Psoas muscle (tissue), 8 donors: ENCODE data around the gene PPP1R37. TPM values are rescaled to one million over a fixed set of nuclear protein-coding genes. Genes with fewer than 3 reads are reported as not detected.

Experiments used
- ATAC-seq, 4 donors: fragments of 200-7000 bp; cut with Tn5 transposase; one replicate each; pipeline ENCODE4 v1.9.1; 2020; ENCODE audit warnings: moderate library complexity in 3 of 4, mild to moderate bottlenecking in 2 of 4
- DNase-seq, 2 donors: peaks; one replicate each; pipeline ENCODE4 v3.0.0-alpha.2; 2020
- H3K27ac ChIP-seq: fragments of 200-600 bp; one replicate; pipeline ENCODE4 v1.8.0; 2022
- H3K27me3 ChIP-seq, 3 donors: fragments of 200-600 bp in 1 of 3; one replicate each; pipeline versions ENCODE4 v1.6.1 to v1.8.0; 2013 to 2022; ENCODE audit warnings: low read length in 2 of 3, mild to moderate bottlenecking in 2 of 3, moderate library complexity in 1 of 3; ENCODE audit not compliant: insufficient read depth in 3 of 3
- H3K36me3 ChIP-seq, 2 donors: fragments of 200-600 bp in 1 of 2; one replicate each; pipeline versions ENCODE4 v1.6.1 to v1.8.0; 2013 to 2022; ENCODE audit warnings: low read depth in 1 of 2, mild to moderate bottlenecking in 1 of 2, moderate library complexity in 1 of 2; ENCODE audit not compliant: insufficient read depth in 1 of 2
- H3K4me1 ChIP-seq: fragments of 200-600 bp; one replicate; pipeline ENCODE4 v1.8.0; 2022
- H3K4me3 ChIP-seq: fragments of 200-600 bp; one replicate; pipeline ENCODE4 v1.8.0; 2022; ENCODE audit warnings: mild to moderate bottlenecking
- H3K9me3 ChIP-seq: fragments of 200-600 bp; one replicate; pipeline ENCODE4 v1.8.0; 2022
- CTCF ChIP-seq: fragments of 200-600 bp; IDR thresholded peaks from one replicate; pipeline ENCODE4 v1.8.0; 2022; ENCODE audit warnings: antibody characterized with exemption
- WGBS, 3 donors: extraction: QIAGEN DNeasy Blood & Tissue Kit; methylation state at CpG; one replicate each; pipeline versions ENCODE4 v1.1.6 to v1.1.7; 2013; 5-methylcytosine and 5-hydroxymethylcytosine counted together
- intact Hi-C, 2 donors: fragments of 100-400 bp; cut with DNase I; formaldehyde crosslinking; loops; one replicate each; pipeline versions ENCODE4 v1.11.0 to v1.14.2; 2022
- polyA plus RNA-seq, 3 donors: library from polyadenylated mRNA; stranded (reverse); fragments of 200-250 nt; gene quantifications; one replicate each; pipeline ENCODE4 v1.2.3, GENCODE V29; 2013
- total RNA-seq, 4 donors: library from RNA; stranded (reverse); fragmentation: NEBNext Ultra II Directional in 2 of 4; extraction: Animal tissue kit (Norgen Biotek cat#: 25700) in 2 of 4; gene quantifications; one replicate each; pipeline versions ENCODE4 v1.2.1 to v1.2.4, GENCODE V29; 2021 to 2023
- donor health status: healthy with polysubstance abuse.
- donor health status: DM: no; HTN: no; CAD: no; lungs with moderate emphysema.
- donor health status: Bipolar disorder and iron deficiency.
- donor health status: healthy.
- donor health status: DM: yes; HTN: yes; CAD: no.
- donor health status: DM: no; HTN: no; CAD: no.
- donor health status: DM: no; HTN: no; CAD: no.
- donor health status: DM: yes; HTN: yes; CAD: no.

The PPP1R37 gene
- total and polyA plus RNA-seq, 7 donors = 25.5 to 39.5 (median 29.3) TPM

GRCh38 chr19:45086480-45086879, 6.5 kb upstream of the PPP1R37 start:
- H3K36me3 ChIP-seq = peaks cover 0 to 61% of the 10 kb centered on the region in 2 donors
- H3K27me3 ChIP-seq = no peaks in the 10 kb centered on the region

GRCh38 chr19:45087531-45087930, 5.4 kb upstream of the PPP1R37 start:
- H3K4me1 ChIP-seq = peaks cover 6% of the 10 kb centered on the region
- 81 to 89% (median 85%) methylated on average over 11 of the region's 11 CpGs for WGBS, 3 donors
- intact Hi-C loops = no loop called here

More at GRCh38 chr19:45086480-45086879, 6.5 kb upstream of the PPP1R37 start:
- Histone ChIP-seq H3K9me3 (no peaks in the 10 kb centered on the region), H3K27ac (no peak overlapping the region), H3K4me1 (peaks cover 6% of the 10 kb centered on the region), H3K4me3 (no peak overlapping the region)
- WGBS, 3 donors = 90 to 98% (median 94%) methylated on average over 4 of the region's 4 CpGs
- ATAC-seq (no peak), DNase-seq (no peak)
- intact Hi-C loops = no loop called here
- no peak for TF ChIP-seq CTCF

GRCh38 chr19:45090034-45090433, 2.9 kb upstream of the PPP1R37 start:
- no peak for TF ChIP-seq CTCF
- no peak for ATAC-seq
- DNase-seq = no peak
- intact Hi-C loops = loop anchor here in 1 of 2 donors (5.0 to 10.0 kb wide), 2 partner anchors 37 to 245 kb away; no protein-coding TSS in a partner anchor
- 86 to 90% (median 89%) methylated on average over 17 of the region's 17 CpGs for WGBS, 3 donors
- no peak overlapping the region for H3K27ac ChIP-seq
- no peak overlapping the region for H3K4me3 ChIP-seq
- H3K4me1 ChIP-seq = peaks cover 21% of the 10 kb centered on the region
- no peaks in the 10 kb centered on the region for H3K9me3 ChIP-seq
- no peaks in the 10 kb centered on the region for H3K27me3 ChIP-seq
- H3K36me3 ChIP-seq = peaks cover 0 to 44% of the 10 kb centered on the region in 2 donors

More at GRCh38 chr19:45087531-45087930, 5.4 kb upstream of the PPP1R37 start:
- TF ChIP-seq CTCF = no peak
- Histone ChIP-seq H3K36me3 (peaks cover 0 to 51% of the 10 kb centered on the region in 2 donors), H3K27ac (no peak overlapping the region), H3K4me3 (no peak overlapping the region), H3K9me3 (no peaks in the 10 kb centered on the region), H3K27me3 (no peaks in the 10 kb centered on the region)
- DNase-seq (no peak), ATAC-seq (no peak)

GRCh38 chr19:45090606-45091005, 2.4 kb upstream of the PPP1R37 start:
- H3K36me3 ChIP-seq = peaks cover 0 to 39% of the 10 kb centered on the region in 2 donors
- H3K27me3 ChIP-seq = no peaks in the 10 kb centered on the region
- intact Hi-C loops = loop anchor here in 1 of 2 donors (5.0 to 10.0 kb wide), 2 partner anchors 37 to 244 kb away; no protein-coding TSS in a partner anchor
- H3K27ac ChIP-seq = no peak overlapping the region
- ATAC-seq (no peak), DNase-seq (no peak)
- 41 to 47% (median 45%) methylated on average over 5 of the region's 5 CpGs for WGBS, 3 donors
- no peak for TF ChIP-seq CTCF
- H3K9me3 ChIP-seq = no peaks in the 10 kb centered on the region
- peaks cover 26% of the 10 kb centered on the region for H3K4me1 ChIP-seq
- peak overlapping the region; percentile 100 for H3K4me3 ChIP-seq
